ENCODE results near the gene RBM20. TPM values are rescaled to one million over a fixed set of nuclear protein-coding genes. Genes with fewer than 3 reads are reported as not detected.

RBM20 gene
- total and polyA plus RNA-seq, 2 experiments from 2014 or later = 0.05 to 0.17 TPM

GRCh38 chr10:110837418-110838171 lies 193.5 kb downstream of the RBM20 start:
- H3K36me3 Mint-ChIP-seq (ENCODE audit: low read depth) = no peaks in the 10 kb centered on the region
- TF ChIP-seq CREB1 (CRISPR knock-in tag; IDR thresholded peaks at IDR 0.05; ENCODE audit: low read depth) (no peak), CTCF (conservative IDR thresholded peaks at IDR 0.05; ENCODE audit: low read depth in 2 of 2) (no peak), EZH2 (IDR thresholded peaks at IDR 0.05; ENCODE audit: low read depth, unreplicated experiment) (no peak), ZNF331 (CRISPR knock-in tag; IDR thresholded peaks at IDR 0.05; ENCODE audit: low read depth) (no peak), EZH2phosphoT487 (IDR thresholded peaks at IDR 0.05; ENCODE audit: unreplicated experiment) (no peak), POLR2AphosphoS5 (IDR thresholded peaks at IDR 0.05; ENCODE audit: low read depth) (no peak), REST (IDR thresholded peaks at IDR 0.05; ENCODE audit: unreplicated experiment) (no peak), ZNF114 (CRISPR knock-in tag; IDR thresholded peaks at IDR 0.05) (no peak), JUNB (IDR thresholded peaks at IDR 0.05; ENCODE audit: unreplicated experiment) (no peak), STAT1 (IDR thresholded peaks at IDR 0.05; ENCODE audit: unreplicated experiment) (no peak), ETS1 (IDR thresholded peaks at IDR 0.05) (no peak), NANOG (IDR thresholded peaks at IDR 0.05; ENCODE audit: borderline replicate concordance) (no peak), ZNF462 (CRISPR knock-in tag; IDR thresholded peaks at IDR 0.05) (no peak)
- no peak overlapping the region for H3K4me2 ChIP-seq
- no peaks in the 10 kb centered on the region for H3K9me3 Mint-ChIP-seq
- DNase-seq (ENCODE audit: low spot score) = no peak
- no peaks in the 10 kb centered on the region for H4K20me1 ChIP-seq (replicated peaks; ENCODE audit: insufficient read depth)
- ATAC-seq = no peak
- H3K9me2 ChIP-seq (ENCODE audit: insufficient read depth) = no peaks in the 10 kb centered on the region; the same call in 1 of the 2 replicates
- H3K4me1 Mint-ChIP-seq = peaks cover 29% of the 10 kb centered on the region
- H3K27me3 Mint-ChIP-seq (ENCODE audit: insufficient read depth, low read depth, poor library complexity) = no peaks in the 10 kb centered on the region
- no peak overlapping the region for H2AFZ ChIP-seq
- no peak overlapping the region for H3K4me3 ChIP-seq
- H3K27ac ChIP-seq (ENCODE audit: low read depth) = no peak overlapping the region
- H3K27me3 ChIP-seq (ENCODE audit: insufficient read depth) = no peaks in the 10 kb centered on the region
- H3K4me1 ChIP-seq (ENCODE audit: insufficient read depth) = 0 out of 2 replicates have a peak, but pooled peaks cover 8% of the 10 kb centered on the region
- no peaks in the 10 kb centered on the region for H3F3A ChIP-seq (replicated peaks; ENCODE audit: low read depth)
- H3K36me3 ChIP-seq (ENCODE audit: insufficient read depth) = no peaks in the 10 kb centered on the region
- H3K79me2 ChIP-seq (replicated peaks; ENCODE audit: insufficient read depth) = no peaks in the 10 kb centered on the region
- H3K27ac Mint-ChIP-seq = no peak overlapping the region
- H3K4me3 Mint-ChIP-seq = no peak overlapping the region

Measured in GM23338 (cell line).